Stimulated activated CD8-positive, alpha-beta memory T cell treated with anti-CD3 and anti-CD28 coated beads, Interleukin-4, amount 100 ng/mL, for 24 hours (primary cell): Measurements from ENCODE around the gene SMYD3.

Source experiments
- DNase-seq: peaks from one replicate; pipeline ENCODE4 v3.0.0-alpha.2; 2020; ENCODE audit warnings: low read depth

The SMYD3 gene

DNA sequence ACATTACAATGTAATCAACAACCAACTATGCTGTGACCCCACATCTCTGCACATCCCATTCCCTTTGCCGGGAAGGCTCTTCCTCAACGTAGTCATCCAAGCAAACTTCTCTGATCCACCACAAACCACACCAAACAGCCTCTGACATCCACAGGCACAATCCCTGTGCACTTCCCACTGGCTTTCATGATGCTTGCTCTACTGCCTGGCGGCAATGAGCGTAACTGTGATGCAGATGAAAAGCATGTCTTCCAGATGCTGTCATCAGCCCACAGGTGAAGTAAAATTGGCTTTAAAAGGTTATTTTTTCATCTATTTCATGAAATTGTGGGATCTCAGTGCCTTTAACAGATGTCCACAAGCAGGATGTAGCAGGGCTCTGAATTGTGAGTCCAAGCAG is 635.2 kb downstream of the SMYD3 start:
- no peak for DNase-seq

DNA sequence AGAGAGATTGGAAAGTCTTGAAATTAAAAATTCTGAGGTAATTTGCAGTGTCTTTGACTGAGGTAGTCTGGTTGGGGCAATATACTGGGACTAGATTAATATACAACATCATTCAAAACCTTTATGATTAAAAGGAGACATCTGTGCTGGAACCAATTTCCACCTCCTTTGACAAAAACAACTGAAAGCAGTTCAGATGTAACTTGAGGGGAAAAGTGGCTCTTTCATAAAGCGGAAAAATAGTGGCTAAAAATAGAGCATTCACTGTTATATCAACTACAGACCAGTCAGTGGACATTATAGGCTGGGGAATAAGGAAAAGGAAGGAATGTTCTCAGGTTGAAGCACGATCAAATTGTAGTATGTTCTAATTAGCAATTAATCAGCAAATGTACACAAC is 635.9 kb downstream of the SMYD3 start:
- no peak for DNase-seq

DNA sequence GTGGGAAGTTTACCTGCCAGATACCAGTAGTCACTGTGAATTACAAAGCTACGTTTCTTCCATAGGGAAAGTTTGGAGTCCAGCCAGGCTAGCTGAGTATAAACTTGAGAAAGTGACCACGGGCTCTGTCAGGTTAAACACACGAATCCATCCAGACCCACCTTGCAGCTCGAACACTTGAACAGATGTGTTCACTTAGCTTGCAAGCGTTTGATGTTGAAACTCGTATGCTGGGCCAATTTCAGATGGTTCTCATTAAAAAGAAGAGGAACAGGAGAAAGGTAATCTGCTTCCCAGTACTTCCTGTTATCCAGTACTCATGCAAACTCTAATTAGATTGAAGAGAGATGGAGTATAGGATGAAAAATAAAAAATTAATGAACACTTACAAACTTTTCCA is 636.4 kb downstream of the SMYD3 start:
- DNase-seq = no peak

DNA sequence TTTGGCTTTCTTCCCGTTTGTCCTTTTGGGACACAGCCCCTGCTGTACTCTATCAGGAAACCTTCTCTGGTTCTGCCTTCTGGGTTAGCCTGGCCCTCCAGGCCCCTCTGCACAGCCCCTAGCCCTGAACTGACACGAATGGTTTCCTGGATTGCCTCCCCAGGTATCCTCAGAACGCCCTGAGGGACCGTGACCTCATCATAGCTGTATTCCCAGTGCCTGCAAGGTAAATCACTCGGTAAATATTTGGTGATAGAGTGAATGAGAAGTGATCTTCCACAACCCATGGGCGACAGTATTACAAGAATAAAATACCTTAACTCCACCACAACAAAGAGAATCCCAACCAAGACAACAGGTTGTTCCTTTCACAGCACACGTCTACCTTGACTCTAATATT is 637.2 kb downstream of the SMYD3 start:
- no peak for DNase-seq

DNA sequence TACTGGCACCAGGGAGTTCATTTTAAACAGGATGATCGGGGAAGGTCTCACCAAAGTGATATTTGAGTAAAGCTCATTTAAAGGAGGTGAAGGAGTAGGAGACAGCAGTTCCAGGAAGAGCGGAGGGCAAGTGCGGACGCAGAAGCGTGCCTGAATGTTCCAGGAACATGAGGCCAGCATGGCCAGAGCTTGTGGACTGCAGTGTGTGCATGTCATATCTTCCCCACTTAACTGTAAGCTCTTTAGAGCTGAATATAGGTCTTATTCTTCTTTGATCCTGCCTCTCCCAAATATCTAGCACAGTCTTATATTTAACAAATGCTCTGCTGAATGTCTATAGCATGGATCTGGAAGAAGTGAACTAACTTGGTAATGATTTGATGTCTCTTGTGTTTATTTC is 639.3 kb downstream of the SMYD3 start:
- DNase-seq = no peak

DNA sequence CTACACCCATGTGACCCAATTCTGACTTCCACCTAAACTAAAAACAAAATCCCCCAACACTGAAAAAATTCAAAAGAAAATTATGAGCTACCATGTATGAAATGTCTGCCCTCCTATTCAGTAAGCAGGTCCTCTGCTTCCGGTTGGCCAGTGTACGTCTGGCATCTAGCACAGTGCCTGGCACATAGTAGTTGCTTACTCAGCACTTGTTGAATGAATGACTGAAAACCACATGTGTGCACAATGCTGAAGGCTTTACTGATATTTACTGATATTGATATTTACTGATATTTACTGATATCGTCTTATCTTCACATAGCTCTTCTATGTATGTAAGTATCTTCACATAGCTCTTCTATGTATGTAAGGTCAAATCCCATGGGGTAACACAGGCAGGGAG is 642.2 kb downstream of the SMYD3 start:
- DNase-seq = no peak

DNA sequence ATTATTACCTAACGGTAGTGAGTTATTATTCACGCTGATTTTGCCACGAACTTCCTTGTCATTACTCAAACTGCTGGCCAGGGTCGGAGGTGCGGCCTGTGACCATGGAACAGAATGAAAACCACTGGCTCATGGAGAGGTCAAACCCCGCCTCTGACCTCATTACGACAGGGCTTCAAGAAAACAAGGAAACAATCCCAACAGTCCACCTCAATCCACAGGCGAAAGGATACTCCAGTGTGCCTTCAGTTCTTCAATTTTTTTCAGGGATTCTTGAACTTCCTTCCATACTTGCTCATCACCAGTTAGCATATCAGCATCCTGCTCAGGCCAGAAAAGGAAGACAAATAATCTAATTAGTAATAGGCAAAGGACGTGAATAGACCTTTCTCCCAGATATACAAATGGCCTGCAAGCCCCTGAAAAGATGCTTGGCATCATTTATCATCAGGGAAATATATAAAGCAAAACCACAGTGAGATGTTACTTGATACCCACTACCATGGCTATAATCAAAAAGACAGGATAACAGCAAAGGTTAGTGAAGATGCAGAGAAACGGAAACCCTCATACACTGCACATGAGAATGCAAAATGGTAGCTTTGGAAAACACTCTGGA is 643.4 kb downstream of the SMYD3 start:
- no peak for DNase-seq

DNA sequence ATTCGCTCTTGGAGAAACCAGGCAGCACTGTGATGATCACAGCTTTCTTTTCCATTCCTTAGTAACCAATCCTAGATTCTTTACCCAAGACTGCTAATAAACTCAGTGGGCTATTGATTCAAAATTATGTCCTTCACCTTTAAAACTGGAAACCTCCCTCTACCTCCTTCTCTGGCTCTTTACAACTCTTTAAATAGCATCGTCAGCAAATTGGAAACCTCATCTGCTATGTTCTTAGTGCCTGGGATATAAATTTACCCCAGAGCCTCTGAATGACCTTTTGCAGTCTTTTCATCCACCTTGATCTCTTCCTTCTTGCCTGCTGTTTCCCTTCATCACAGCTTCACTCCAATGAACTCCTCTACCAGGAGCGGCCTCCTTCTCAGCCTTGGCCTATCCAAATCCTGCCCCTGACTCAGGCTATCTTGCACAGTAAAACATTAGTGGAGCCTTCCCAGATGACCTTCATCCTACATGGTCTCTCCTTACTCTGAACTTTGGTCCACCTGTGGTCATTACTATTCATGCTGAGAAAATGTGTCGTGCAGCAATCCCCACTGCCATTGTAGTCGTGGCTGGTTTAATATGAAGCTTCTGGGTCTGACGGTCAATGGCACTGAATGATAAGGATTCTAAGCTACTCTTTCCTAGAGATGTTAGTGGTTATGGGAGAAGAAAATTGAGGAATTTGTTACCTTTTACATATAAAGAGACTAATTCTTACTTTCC is 644.1 kb downstream of the SMYD3 start:
- DNase-seq = no peak

DNA sequence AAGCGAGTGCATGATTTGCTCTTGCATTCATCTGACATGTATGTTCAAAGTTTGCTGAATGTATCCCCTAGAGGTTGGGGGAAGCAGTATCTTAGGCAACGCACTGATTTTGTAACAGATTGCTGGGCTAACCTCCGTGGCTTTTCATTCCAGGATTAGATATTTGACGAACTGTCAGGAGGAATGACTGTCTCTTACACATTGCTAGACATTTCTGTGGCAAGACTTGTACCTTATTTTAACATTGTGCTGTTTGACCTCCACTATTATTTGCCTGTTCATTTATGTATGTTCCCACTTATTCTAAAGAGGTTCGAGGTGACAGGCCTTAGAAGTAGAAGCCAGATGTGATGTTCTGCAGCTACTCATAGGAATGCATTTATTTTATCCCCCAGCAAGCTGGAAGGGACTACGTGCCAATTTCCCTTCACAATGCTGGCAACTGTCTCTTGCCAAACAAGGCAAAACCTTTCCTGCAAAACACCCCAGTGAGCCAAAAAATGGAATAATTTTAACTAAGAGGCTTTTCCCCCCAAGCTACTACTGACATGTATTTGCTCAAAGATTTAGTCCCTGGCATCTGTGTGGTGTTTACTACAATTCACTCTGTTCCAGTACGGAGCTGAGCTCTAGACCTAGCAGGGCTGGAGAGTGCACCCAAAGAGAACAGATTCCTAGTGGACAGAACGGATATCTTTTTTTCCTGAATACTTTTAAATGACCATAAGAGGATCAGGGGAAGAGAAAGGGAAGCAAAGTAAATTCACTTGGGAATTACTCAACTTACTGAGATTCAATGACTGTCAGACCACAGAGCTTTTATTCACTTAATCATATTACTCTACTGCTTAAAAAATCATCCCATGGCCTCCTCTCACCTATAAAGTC is 646.2 kb downstream of the SMYD3 start:
- no peak for DNase-seq

DNA sequence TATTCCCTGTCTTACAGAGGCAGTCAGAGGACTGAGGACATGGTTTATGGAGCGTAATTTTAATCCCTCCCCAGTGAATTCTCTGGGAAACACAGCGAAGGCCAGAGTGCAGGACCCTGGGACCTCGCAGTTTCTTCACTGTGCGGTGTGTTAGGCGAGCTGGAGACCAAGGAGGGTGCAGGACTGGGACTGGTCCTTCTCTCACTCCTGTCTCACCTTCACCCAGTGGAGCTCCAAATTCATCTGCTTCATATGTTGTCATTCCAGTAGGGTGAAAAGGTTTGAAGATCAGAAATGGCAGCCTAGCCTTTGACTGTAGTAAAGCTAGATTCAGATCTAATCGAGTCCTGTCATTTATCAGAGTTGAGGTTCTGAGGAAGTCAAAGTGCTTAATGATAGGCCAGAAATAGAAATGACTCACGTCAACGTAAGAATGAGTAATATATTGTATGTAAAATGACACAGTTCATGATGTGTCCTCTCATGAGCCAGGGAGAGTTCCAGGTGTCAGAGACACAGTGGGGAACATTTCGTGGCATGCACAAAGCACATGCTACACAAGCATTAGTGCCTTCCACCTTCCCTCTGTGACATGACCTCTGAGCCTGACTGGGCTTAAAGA is 647.5 kb downstream of the SMYD3 start:
- DNase-seq = no peak

DNA sequence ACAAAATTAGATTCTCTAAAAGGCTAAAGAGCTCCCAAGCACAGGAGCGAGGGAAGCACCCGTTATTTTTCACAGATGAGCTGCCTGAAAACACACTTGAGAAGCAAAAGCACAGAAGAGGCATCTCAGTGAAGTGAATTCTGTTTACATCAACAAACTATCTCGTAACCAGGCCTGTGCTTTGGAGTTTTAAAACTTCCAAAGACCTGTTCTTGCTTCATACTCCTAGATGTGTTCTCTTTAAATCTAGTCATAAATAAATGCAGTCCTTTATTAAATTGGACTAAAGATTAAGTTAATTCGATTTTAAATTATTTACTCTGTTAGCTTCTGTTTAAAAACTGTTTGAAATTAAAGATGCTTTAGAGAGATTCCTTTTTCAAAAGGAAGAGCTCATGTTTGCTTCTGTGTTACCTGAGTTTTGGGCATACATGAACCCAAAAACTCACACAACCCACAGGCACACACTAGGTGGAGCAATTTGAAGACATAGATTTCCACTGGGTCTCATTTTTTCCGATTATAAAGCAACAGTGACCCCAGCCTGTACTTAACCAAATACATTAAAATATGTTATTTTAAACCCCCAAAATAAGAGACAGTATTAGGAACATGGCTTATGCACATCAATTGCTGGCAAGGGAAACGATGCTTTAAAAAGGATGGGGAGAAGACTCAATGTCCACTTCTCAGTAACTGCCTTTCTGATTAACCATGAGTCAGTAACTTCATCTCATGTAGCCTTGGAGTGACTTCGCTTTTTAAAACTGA is 648.2 kb downstream of the SMYD3 start:
- DNase-seq = no peak

DNA sequence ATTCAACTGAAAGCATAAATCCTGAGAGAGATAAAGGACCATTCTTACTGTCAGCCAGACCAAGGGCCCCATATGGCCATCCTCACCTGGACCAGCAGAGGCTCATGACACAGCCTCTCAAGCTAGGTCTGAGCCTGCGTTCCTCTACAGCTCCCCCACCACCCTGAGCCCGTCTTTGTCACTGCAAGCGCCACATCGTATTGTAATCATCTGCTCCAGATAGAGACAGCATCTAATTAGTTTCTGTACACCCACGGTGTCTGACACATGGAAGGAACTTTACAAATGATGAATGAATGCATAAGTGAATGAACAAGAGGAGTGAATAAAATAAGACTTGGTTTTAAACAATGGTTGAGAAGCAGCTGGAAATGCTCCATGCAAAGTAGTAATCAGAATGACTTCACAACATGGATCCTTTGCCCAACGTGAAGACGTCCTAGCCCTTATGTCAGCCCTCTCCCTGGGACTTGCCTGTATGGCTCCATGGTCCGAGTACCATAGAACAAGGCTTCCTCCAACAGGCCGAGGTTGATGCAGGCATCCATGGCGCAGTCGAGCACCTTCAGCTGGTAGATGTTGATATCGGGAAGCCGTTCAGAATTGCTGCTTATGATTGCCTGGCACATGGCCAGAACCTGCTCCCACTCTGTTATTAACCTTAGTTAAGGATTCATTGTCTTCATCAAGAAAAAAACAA is 648.9 kb downstream of the SMYD3 start:
- no peak for DNase-seq

DNA sequence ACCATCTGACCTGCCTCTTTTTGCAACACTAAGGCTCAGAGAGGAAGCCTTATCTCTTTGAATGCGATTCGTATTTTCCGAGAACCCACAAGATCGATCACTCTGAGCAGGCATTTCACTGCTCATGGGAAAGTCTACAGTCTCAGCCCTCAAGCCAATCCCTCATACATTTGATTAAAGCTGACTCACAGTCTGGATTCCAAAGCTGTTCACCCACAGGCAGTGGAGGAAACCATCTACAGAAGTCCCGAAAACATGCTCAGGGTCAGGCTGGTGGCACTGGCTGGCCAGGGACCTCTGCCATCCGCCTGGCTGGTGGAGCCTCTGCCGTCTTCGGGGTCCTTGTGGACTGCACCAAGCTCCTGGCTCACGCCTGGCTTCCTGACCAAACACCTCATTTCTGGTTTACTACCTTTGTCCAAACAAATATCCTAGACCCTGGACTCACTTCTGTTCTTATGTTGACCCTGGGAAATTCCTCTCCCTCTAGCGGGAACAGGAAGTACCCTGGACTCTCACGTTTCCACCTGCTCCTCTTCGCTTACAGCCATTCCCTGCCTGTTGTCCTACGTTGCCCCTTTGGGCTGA is 650.0 kb downstream of the SMYD3 start:
- no peak for DNase-seq

DNA sequence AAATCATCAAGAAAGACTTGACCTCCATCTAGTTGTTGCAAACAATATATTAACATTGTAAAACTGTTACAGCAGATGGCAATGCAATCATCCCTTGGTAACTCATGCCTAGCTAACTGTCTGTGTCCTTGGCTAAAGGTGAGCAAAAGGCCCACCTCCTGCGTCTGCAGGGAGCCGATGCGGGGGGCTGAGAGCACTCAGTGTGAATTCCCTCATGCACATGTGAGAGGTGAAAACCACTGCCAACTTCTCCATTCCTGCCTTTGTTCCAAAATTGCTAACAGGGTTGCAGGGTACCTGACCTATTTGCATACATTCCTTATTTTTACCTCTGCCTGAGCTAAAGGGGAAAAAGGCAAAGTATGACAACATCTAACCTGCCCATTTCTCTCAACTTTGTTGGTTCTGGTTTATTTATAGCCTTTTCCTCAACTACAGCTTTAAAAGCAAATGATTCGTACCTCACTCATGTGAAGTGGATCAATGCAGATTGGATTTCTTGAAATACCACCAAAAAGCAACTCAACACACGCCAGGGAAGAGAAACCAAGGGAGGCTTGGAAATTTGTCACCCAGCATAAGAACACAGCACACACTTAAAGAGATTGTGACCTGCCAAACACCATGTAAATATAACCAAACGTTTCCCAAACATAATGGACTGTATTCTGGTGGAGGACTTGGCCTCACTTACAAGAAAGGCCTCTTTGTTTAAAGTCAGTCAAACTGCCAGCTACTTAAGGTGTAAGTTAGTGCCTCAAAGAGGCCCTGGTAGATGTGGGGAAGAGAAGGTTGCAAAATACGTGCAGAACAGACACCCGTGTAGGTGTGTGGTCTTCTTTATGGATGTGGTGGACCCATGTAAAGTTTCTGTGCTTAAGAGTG is 651.0 kb downstream of the SMYD3 start:
- DNase-seq = no peak

DNA sequence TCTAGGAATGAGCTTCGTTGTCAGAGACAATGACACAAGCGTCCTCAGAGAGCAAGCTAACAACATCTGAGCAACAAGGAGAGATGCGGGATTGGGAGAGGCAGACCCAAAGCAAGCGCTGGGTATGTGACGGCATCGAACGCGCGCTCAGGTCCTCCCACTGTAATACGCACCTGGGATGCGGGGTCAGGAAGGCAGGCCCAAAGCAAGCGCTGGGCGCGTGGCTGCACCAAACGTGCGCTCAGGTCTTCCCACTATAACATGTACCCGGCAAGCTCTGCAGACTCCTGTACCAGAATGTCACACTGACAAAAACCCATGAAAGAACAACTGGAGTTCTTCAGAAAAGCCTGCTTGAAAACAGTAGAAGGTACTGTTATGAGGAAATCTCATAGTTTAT is 653.8 kb downstream of the SMYD3 start:
- no peak for DNase-seq

DNA sequence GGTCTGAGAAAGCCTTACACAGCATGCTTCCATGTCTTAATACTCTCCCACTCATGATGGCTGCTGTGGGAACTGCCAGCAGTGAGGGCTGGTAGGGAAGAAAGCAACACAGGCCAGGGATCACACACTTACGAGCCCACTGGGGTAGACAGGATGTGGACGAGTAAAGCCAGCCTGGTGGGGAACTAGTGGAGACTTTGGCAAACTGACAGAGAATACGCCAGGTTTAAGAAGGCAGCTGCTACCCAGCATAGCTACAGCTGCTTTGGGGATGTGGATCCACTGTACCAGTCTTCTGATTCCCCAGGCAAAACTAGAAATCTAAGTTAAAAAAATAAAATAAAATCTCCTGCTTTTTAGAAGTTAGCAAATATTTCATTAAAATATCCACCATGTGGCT is 664.0 kb downstream of the SMYD3 start:
- DNase-seq = no peak

DNA sequence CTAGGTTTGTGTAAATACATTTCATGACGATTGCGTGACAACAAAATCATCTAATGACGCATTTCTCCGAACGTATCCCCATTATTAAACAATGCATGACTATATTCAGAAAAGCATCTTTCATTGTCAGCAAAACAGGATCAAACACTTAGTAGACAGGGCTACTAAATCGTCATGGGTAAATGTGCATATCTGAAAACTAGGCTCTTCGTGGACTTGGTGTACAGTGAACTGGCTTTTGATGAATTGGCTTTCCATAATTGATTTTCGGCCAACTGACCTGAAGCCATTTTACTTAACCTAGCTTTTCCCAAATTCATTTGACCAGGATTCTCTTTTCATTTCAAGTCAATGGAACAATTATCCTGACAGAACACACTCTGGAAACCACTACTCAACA is 665.0 kb downstream of the SMYD3 start:
- DNase-seq = no peak

DNA sequence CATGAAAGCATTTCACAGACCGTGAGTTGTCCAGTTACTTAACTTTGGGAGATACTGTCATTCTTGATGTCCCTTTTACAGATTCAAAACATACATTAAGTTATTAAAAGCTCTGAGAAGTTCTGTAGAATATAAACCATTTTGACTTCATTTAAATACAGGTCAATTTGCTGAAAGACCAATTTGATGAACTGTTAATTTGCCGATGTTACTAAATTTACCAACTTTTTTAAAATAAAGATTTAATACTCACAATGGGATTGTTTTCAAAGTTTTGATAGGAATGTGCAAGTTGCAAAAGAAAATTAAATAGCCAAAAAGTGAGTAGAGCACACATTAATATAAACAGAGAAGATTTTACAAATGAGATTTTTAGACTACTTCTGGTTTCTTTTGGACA is 666.1 kb downstream of the SMYD3 start:
- DNase-seq = no peak

DNA sequence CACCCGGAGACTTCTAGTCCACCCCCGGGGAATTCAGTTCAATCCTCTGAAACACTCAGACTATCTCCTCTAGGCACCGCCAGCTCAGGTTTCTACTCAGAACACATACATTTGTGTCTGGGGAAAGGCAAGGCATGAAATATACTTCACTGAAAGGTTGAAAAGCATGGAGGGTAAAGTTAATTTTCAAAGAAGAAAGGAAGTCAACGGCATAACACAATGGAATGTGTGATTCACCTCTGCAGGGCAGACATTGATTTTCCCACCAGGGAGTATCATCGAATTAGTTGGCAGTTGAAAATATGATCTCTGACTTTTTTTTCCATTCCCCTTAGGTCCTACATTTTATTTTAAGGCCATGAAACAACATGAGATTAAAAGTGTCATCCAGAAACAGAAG is 669.4 kb downstream of the SMYD3 start:
- DNase-seq = no peak

DNA sequence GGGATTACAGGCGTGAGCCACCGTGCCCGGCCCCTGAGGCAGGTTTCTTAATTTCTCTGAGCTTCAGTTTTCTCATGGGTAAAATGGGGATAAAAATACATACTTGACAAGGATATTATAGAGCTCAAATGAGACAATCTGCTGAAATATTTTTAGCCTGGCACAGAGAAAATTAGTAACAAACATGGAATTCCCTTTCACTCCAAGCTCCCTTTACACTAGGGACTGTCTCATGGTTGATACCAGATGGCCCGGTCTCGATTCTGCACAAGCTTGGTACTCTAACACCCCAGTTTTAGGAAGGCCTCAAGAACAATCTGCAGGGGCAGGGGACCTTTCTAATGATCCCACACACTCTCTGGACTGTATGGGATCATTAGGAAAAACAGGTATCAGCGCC is 671.7 kb downstream of the SMYD3 start:
- no peak for DNase-seq
